ENCODE measurements around the gene OR2T2.
"Not testable (repeated sequence)": the region's sequence is repeated elsewhere in the genome, so short reads cannot be mapped to it uniquely, and the experiment has no call there.

OR2T2 gene

GRCh38 chr1:248450466-248451145, 5.2 kb downstream of the OR2T2 start:
- in situ Hi-C loops (cut with HindIII; ENCODE audit: low sequenced_read_pairs): not testable (repeated sequence)

- in situ Hi-C loops (cut with HindIII; ENCODE audit: low sequenced_read_pairs): not testable (repeated sequence)
Measured at GRCh38 chr1:248453619-248454018, 8.2 kb downstream of the OR2T2 start.

- in situ Hi-C loops (cut with HindIII; ENCODE audit: low sequenced_read_pairs): not testable (repeated sequence)
Measured at GRCh38 chr1:248455045-248455444, 9.6 kb downstream of the OR2T2 start.

- in situ Hi-C loops (cut with HindIII; ENCODE audit: low sequenced_read_pairs): not testable (repeated sequence)
Measured at GRCh38 chr1:248456635-248457034, 11.2 kb downstream of the OR2T2 start.

GRCh38 chr1:248459117-248459516, 13.7 kb downstream of the OR2T2 start:
- in situ Hi-C loops (cut with HindIII; ENCODE audit: low sequenced_read_pairs): not testable (repeated sequence)

GRCh38 chr1:248471154-248471553, 25.7 kb downstream of the OR2T2 start:
- in situ Hi-C loops (cut with HindIII; ENCODE audit: low sequenced_read_pairs): no loop called here

GRCh38 chr1:248472111-248472510, 26.7 kb downstream of the OR2T2 start:
- in situ Hi-C loops (cut with HindIII; ENCODE audit: low sequenced_read_pairs): not testable (repeated sequence)

GRCh38 chr1:248473051-248473450, 27.6 kb downstream of the OR2T2 start, which contains the start of gene OR2T3:
OR2T3 (plus strand) TSS chr1:248473351; CDS start chr1:248473351, 0 bp downstream.
- in situ Hi-C loops (cut with HindIII; ENCODE audit: low sequenced_read_pairs): not testable (repeated sequence)

- in situ Hi-C loops (cut with HindIII; ENCODE audit: low sequenced_read_pairs): not testable (repeated sequence)
Measured at GRCh38 chr1:248475660-248476059, 30.2 kb downstream of the OR2T2 start.

- in situ Hi-C loops (cut with HindIII; ENCODE audit: low sequenced_read_pairs): not testable (repeated sequence)
Measured at GRCh38 chr1:248481686-248482579, 36.5 kb downstream of the OR2T2 start.

- in situ Hi-C loops (cut with HindIII; ENCODE audit: low sequenced_read_pairs): not testable (repeated sequence)
Measured at GRCh38 chr1:248488289-248488688, 42.9 kb downstream of the OR2T2 start, which contains the start of gene OR2T5. OR2T5 (plus strand) TSS chr1:248488589; CDS start chr1:248488589, 0 bp downstream.

GRCh38 chr1:248496661-248497060, 51.2 kb downstream of the OR2T2 start:
- in situ Hi-C loops (cut with HindIII; ENCODE audit: low sequenced_read_pairs): not testable (repeated sequence)

GRCh38 chr1:248500305-248501035, 55.0 kb downstream of the OR2T2 start:
- in situ Hi-C loops (cut with HindIII; ENCODE audit: low sequenced_read_pairs): not testable (repeated sequence)

All from endothelial cell of hepatic sinusoid (primary cell).